ENCODE data around the gene NBEA. TPM values are rescaled to one million over a fixed set of nuclear protein-coding genes. Genes with fewer than 3 reads are reported as not detected.

The NBEA gene
- total RNA-seq, 1 donor from 2014 or later = 3.9 TPM

DNA sequence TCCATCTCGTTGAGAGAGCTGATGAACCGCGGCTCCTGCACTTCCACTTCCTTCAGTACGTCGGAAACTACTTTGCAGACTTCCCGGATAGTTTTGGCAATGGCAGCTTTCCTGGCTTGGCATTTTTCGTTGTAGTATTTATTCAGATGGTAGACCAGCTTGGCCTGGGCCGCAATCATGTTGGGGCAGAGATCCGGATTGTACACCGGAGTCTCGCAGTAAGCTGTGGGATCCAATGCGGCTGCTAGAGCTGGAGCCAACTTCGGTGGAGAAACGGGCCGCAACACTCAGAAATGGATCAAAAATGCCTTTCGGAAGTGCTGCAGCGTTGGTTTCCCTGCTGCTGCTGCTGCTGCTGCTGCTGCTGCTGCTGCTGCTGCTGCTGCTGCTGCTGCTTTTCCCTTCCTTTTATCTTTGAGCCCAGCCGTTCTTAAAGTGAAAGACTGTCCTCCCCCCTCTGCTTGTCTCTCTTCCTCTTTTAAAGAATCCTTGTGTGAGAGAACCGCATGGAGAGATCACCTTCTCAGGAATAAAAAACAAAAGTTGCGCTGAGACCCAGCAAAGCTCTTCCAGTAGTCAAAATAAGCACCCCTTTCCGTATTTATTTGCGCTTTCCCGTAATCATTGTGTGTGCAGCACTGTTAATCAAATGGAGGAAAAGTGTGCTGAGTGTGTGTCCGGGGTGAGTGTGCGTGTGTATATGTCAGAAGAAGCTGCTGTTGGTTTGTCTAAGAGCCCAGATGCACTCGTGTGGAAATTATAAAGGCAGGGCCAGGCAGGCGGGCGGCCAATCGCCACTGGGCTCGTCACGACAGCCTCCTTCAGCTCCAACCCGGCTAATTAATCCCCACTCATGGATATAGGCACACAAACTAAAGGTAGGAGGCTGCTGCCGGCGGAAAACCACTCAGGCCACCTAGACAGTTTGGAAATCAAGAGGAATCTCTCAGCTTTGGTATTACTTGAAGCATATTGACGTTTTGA, 534.2 kb downstream of the NBEA start, which contains the start of gene MAB21L1:
TSS of gene MAB21L1 (minus strand) at position 730 of the 984 bp plus-strand sequence. CDS start at position 179, 551 bp downstream.
- peaks cover 33% of the 10 kb centered on the region for H3K4me1 Mint-ChIP-seq
- H3K27me3 Mint-ChIP-seq = peaks cover 65% of the 10 kb centered on the region
- H3K4me3 Mint-ChIP-seq = peak within 1 kb of the TSS; percentile 76
- POLR2A ChIA-PET = no interaction called here
- ATAC-seq (ENCODE audit: low read depth) = no peak
- TF ChIP-seq, protein P1, sequence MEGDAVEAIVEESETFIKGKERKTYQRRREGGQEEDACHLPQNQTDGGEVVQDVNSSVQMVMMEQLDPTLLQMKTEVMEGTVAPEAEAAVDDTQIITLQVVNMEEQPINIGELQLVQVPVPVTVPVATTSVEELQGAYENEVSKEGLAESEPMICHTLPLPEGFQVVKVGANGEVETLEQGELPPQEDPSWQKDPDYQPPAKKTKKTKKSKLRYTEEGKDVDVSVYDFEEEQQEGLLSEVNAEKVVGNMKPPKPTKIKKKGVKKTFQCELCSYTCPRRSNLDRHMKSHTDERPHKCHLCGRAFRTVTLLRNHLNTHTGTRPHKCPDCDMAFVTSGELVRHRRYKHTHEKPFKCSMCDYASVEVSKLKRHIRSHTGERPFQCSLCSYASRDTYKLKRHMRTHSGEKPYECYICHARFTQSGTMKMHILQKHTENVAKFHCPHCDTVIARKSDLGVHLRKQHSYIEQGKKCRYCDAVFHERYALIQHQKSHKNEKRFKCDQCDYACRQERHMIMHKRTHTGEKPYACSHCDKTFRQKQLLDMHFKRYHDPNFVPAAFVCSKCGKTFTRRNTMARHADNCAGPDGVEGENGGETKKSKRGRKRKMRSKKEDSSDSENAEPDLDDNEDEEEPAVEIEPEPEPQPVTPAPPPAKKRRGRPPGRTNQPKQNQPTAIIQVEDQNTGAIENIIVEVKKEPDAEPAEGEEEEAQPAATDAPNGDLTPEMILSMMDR (IDR thresholded peaks at IDR 0.05) = no peak
- CTCF ChIA-PET = no interaction called here
- DNase-seq = no peak
- peaks cover 2% of the 10 kb centered on the region for H3K9me3 Mint-ChIP-seq
- no peaks in the 10 kb centered on the region for H3K36me3 Mint-ChIP-seq (ENCODE audit: low read depth)
- H3K27ac Mint-ChIP-seq = no peak within 1 kb of the TSS
- intact Hi-C loops (cut with micrococcal nuclease) = no loop called here

DNA sequence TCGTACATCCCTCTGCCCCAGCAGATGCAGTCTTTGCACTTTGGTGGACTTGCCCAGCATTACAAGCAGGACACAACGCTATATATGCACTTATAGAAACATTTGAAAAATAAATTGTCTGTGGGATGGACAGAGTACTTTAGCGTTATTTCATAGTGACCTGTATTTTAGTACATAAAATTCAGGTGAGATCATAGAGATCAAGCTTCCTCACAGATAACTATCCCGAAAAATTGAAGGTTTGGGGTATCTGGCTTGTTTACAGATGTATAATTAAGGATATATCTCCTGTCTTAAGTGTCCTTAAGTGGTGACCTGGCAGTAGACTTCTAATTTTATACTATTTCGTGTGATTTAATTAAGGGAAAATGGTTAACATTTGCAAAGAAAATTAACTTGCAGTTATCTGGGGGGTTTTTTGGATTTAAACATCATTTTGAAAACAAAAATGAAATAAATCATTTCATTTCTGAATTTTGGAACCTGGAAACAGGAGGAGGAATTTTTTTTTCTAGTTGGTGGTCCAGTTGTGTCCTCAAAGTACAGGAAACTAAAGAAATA, 535.4 kb downstream of the NBEA start:
- no peak for ATAC-seq (ENCODE audit: low read depth)
- no peak overlapping the region for H3K27ac Mint-ChIP-seq
- H3K9me3 Mint-ChIP-seq = peaks cover 2% of the 10 kb centered on the region
- TF ChIP-seq, protein P1 (IDR thresholded peaks at IDR 0.05) = no peak
- H3K36me3 Mint-ChIP-seq (ENCODE audit: low read depth) = no peaks in the 10 kb centered on the region
- CTCF ChIA-PET = no interaction called here
- POLR2A ChIA-PET = no interaction called here
- intact Hi-C loops (cut with micrococcal nuclease) = no loop called here
- peaks cover 33% of the 10 kb centered on the region for H3K4me1 Mint-ChIP-seq
- no peak for DNase-seq
- H3K27me3 Mint-ChIP-seq = peaks cover 54% of the 10 kb centered on the region
- no peak overlapping the region for H3K4me3 Mint-ChIP-seq

- ATAC-seq (ENCODE audit: low read depth) = no peak
- no peak for DNase-seq
Measured at GRCh38 chr13:35478271-35479037, 536.4 kb downstream of the NBEA start.

DNA sequence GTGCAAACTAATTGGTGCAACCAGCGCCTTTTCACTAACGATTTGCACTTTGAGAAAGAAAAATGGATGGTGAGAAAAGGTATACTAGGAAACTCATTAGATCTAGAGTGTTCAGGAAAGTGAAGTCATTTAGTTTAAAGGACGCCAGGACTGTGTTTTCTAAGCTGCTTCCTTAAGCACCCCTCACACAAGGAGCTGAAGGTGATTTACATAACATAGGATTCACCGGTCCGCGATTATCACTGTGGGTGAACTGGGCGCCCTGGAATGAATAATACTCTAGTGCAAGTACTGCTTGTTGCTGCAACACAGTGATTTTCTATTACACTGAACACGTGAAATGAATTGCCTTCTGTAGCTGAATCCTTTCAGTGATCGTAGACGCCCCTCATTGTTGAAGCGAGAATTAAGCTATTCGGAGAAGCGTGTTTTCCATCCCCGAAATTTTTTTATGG, 537.0 kb downstream of the NBEA start:
- Mint-ChIP-seq H3K4me3 (no peak overlapping the region), H3K36me3 (ENCODE audit: low read depth) (no peaks in the 10 kb centered on the region), H3K27ac (no peak overlapping the region), H3K9me3 (peaks cover 2% of the 10 kb centered on the region), H3K27me3 (peaks cover 49% of the 10 kb centered on the region), H3K4me1 (peaks cover 33% of the 10 kb centered on the region)
- ChIA-PET CTCF (no interaction called here), POLR2A (no interaction called here)
- ATAC-seq (ENCODE audit: low read depth) (no peak), DNase-seq (no peak)
- TF ChIP-seq, protein P1 (IDR thresholded peaks at IDR 0.05) = no peak
- intact Hi-C loops (cut with micrococcal nuclease) = no loop called here

More at GRCh38 chr13:35478271-35479037, 536.4 kb downstream of the NBEA start:
- TF ChIP-seq, protein P1 (IDR thresholded peaks at IDR 0.05) = no peak
- intact Hi-C loops (cut with micrococcal nuclease) = no loop called here
- Mint-ChIP-seq H3K9me3 (peaks cover 2% of the 10 kb centered on the region), H3K27ac (no peak overlapping the region), H3K36me3 (ENCODE audit: low read depth) (no peaks in the 10 kb centered on the region), H3K27me3 (peaks cover 52% of the 10 kb centered on the region), H3K4me3 (no peak overlapping the region), H3K4me1 (peaks cover 33% of the 10 kb centered on the region)
- CTCF ChIA-PET = no interaction called here
- POLR2A ChIA-PET = no interaction called here

All from activated B cell treated with CpG ODN at 0.5 μM for 24 hours (primary cell).